Measurements from ENCODE around the gene DLX1.
"Not testable (repeated sequence)": the region's sequence is repeated elsewhere in the genome, so short reads cannot be mapped to it uniquely, and the experiment has no call there.

Gene DLX1

DNA sequence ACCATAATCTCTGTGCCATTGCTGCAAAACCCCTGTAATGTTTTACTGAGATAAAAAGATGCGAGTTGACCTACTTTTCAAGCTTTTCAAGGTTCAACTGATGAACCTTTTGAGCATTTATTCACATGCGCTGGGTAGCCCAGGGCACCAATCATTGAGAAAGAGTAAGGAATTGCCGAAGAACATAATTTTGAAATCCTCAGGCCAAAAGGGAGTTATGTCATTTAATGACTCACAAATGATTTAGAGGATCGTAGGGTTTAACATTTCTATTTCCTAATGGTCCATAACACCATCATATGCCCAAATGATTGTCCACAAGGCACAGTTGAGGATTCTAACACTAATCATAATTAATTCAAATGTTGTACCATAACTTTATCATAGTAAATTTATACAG is 20.2 kb upstream of the DLX1 start:
- no peak for DNase-seq (ENCODE audit: low spot score)

DNA sequence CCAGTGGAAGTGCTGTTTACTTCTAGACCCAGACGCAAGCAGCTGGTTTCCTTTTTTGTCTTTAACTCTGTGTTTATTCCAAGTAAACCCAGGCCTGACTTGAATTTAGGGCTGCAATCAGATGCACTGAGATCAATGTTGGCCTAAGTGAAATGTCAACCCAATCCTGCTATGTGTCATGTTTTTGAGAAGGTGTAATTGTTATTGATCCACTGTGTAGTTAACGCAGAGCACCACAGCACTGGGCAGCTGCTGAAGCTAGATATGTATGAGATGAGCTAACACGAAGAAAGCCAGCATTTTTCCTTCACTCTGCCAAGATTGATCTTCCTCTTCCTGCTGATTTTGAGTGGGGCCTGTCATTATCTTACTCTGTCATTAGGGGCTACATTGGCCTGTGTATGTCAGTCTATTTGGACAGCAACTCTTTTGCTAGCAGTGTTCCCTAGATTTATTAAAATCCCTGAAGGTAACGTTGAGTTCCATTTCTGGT is 18.9 kb upstream of the DLX1 start:
- DNase-seq (ENCODE audit: low spot score): no peak

DNA sequence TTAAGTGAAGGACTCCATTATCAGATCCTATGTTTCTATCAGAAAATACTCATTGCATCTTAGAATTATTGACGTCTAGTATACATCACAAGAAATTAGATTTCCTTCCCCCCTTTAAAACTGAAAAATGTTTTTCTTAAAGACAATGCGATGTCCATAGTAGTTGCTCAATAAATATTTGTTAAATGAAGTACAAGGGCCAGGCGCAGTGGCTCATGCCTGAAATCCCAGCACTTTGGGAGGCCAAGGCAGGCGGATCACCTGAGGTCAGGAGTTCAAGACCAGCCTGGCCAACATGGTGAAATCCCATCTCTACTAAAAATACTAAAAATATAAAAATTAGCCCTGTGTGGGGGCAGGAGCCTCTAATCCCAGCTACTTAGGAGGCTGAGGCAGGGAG is 17.4 kb upstream of the DLX1 start:
- not testable (repeated sequence) for DNase-seq (ENCODE audit: low spot score)

DNA sequence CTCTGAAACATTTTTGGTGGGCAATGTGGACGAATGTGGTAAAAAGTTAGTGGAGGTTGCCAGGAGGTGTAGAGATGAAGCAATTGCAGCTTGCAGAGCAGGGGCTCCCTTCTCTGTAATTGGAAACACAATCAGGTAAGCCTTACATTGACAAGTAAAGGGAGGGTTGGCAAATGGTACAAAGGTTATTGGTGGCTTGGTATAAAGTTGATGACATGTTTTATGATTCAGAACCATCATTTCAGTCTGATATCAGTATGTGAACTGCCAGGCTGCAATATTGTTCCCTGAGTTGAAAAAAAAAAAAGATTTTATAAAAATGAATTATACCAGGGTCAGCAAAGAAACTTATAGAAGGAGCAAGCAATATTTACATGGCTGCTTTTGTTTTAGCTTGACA is 14.4 kb upstream of the DLX1 start:
- DNase-seq (ENCODE audit: low spot score): no peak

DNA sequence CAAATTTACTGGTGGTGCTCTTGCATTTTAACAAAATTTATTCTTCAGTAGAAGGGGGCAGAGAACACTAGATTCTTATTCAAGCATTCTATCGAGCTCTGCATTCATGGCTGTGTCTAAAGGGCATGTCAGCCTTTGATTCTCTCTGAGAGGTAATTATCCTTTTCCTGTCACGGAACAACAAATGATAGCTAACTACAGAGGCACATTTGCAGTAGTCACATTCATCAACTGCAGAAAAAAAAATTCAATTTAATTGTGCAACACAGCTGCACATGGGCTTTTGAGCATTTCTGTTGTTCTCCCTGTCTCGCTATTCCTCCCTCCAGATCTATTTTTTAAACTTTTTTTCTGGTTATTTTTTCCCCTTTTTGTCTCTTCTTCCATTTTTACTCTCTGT is 13.0 kb upstream of the DLX1 start:
- DNase-seq (ENCODE audit: low spot score): no peak

DNA sequence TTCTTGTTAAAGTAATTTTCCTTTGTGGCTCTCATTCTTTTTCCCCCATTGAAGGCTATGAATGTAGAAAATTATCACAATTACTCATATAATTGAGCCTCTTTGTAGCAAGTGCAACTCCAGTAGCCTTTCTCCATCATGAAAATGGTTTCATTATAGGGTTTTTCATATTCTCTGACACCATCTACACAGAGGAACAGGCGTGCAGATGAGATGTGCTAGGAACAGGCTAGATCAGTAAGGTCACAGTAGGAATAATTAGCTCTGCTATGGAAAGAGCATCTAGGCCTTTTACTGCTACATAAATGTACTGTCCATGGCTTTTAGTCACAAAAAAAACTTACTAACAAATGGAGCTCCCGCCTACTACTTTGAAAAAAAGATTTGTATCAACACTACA is 12.6 kb upstream of the DLX1 start:
- DNase-seq (ENCODE audit: low spot score): no peak

DNA sequence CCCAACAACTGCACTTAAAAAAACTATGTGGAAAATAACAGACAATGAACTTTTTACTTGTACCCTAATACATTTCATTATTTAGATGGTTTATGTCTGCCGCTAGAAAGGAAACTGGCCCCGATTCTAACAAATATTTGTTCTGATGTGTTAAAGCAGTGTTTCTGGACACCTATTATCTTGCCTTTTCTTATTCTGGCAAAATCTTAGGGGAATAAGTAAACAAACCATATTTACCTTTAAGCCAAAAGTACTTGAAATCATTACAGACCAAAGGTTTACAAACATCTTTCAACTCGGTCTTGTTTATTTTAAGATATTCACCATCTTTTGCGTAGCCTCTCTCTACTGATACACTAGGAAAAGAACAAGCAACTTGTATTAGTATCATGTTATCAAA is 11.8 kb upstream of the DLX1 start:
- DNase-seq (ENCODE audit: low spot score): no peak

DNA sequence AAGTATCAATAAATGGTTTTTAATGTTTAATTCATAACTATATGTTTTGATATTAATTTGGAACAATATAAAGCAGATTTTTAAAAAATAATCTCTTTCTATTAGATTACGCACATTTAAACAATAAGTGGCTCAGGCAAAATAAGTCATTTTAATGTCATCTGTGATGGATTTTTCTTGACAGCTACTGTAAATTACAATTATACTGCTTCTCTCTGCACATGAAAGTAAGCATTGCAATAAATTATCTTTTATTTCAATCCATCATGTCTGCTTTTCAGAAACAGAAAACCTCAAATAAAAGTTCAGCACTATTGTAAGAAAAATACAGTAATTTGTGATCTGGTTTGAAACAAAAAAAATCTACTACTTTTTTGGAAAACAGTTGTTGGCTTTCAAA is 11.1 kb upstream of the DLX1 start:
- DNase-seq (ENCODE audit: low spot score): no peak

DNA sequence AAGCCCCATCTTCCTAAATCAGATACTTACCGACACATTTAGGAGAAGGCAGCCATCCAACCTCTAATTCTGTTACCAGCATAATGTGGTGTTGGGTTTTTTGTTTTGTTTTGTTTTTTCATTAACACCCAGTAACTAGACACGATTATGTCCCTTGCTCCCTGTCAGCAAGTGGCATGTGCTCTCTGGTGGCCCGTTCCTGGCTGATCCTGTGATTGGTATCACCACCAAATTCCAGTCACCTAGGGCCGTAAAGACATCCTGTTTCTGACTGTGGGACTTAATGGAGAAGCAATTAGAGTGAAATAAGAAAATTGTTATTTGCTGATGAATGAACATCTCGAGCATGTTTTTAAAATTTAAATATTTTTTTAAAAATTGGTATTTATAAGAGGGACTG is 5.9 kb upstream of the DLX1 start:
- DNase-seq (ENCODE audit: low spot score): no peak

DNA sequence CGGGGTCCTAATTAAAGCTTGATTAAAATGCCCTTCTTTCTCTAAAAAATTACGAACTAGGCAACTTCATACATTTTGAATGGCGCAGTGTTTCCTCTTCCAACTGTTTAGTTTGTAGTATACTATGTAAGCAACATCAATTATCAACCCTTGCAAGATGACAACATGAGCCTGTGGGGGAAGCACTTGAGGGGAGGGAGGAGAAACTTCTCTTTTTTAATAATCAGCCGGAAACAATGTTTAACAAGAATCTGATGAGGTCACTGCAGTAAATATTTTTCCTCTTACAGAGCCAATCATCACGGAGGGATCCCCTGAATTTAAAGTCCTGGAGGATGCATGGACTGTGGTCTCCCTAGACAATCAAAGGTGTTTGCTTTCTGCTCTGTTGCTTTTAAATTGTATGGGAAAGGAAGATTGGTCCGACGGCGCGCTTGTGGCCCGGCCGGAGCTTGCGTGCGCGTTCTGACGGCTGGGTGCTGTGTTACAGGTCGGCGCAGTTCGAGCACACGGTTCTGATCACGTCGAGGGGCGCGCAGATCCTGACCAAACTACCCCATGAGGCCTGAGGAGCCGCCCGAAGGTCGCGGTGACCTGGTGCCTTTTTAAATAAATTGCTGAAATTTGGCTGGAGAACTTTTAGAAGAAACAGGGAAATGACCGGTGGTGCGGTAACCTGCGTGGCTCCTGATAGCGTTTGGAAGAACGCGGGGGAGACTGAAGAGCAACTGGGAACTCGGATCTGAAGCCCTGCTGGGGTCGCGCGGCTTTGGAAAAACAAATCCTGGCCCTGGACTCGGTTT is 5.3 kb upstream of the DLX1 start:
- DNase-seq (ENCODE audit: low spot score): no peak

DNA sequence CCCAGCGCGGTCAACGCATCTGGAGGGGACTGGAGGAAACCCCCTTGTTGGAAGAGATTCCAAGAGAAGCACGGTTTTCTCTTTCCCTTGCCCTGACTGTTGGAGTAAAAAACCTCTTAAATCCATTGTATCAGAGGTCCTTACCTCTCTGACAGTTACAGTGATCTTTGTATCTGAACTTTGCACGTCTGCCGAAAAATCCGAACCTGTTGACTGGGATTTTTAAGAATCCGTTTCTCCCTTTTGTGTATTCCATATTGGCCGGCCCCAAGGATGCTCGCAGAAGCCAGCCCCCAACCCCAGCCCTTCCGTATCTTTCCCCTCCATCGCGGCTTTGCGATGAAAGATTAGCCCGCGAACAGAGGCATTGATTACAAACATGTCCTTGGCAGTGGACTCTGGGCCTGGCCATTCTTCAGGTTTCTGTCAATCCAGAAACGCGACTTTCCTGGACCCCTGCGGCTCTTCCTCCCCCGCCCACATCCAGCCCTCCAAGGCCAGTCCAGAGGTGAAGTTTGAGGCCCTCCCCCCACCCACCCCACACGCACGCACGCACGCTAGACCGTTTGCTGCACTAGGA is 4.6 kb upstream of the DLX1 start:
- DNase-seq (ENCODE audit: low spot score): no peak

DNA sequence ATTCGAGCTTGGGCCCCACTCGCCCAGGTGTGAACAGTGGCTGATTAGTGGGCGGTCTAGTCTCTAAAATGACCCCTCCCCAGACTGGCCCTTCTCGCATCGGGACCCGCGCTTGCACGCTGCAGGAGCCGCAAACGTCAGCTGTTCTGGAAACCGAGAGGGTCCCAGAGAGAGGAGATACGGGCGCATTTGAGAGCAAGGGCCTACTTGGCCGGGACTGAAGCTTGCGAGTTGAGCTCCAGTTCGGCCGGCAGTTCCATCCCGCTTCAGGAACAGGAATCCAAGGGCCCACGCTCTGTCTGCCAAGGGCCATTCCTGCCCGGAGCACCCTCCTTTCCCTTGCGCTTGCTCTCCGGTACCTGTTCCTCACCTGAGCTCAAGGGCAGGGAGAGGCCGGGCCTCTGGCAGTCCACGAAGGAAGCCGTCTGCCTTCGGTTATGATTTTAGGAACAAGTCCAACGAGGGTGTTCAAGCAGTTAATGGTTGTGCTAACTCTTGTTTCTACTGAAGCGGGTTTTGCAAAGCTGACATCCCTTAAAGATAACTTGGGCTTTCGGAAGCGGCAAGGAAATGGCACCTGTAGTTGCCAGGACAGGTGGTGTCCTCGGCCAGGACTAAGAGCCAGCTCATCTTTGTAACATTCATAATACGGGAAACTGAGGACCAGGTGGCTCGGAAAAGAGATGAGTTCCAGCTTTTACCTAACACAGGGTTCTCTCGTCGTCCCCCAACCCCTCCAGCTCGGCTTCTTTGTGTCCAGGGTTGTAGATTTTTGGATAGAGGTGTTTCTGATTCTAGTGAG is 3.9 kb upstream of the DLX1 start:
- DNase-seq (ENCODE audit: low spot score): no peak

DNA sequence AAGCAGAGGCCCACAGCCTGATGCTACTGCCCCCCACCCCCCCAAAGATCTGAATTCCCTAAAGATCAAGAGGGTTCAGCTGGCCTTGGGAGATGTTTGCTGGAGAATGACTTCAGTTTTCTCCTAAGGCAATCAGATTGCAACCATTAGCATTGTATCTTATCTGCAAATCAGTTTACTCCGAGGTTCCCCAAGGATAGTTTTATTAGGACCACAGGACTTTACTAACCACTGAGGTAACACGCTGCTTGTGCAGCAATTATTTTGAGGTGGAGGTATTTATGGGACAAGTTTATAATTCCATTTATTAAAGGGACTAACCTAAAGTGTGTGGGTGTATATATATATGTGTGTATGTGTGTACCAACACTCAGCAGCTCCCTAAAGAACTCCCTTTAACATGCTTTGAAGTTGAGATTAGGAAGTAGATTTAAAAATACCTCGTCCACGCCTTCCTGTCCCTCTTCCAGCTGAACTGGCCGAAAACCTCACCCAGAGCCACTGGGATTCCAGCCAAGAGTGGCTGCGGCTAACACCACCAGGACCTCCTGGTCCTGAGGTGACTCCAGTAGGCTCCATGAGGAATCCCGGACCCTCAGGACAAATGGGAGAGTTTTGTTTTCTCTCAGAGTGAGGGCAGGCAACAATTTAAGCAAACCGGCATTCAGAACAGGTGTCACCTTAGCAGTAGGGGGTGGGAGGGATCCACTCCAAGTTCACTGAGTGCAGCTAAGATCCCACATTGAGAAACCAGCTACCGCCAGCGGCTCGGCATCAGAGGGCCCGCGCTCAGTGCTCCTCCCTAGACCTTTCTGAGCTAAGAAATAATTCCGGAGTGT is 3.0 kb upstream of the DLX1 start:
- no peak for DNase-seq (ENCODE audit: low spot score)

DNA sequence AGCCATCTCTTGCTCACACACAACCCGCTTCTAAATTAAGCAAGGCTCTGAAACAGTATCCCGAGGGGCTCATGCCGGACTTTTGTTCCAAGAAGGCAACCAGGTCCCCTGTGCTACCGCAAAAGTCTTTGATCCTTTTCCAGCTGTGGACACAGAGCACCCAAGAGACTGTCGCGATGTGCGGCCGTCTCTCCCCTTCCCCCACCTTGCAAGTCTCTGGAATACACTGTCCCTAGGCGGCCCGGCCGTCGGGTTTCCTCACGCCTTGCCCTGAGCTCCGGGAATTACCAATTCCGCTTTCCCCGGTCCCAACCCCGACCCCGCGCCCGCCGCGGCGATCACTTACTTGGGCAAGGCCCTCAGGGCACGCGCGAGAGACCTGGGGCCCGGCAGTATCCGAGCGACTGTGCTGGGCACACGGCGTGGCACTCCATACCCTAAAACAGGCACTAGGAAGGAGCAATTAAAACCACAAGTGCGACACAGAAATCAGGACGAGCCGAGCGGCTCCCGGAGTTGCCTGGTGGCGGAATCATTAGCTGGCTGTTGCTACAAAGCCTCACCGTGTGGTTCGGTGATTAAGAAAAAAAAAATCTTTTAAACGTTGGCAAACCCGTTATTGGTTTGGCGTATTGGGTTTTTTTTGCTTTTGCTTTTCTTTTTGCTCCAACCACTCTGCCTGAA is 2.2 kb upstream of the DLX1 start:
- DNase-seq (ENCODE audit: low spot score): peak; percentile 28

DNA sequence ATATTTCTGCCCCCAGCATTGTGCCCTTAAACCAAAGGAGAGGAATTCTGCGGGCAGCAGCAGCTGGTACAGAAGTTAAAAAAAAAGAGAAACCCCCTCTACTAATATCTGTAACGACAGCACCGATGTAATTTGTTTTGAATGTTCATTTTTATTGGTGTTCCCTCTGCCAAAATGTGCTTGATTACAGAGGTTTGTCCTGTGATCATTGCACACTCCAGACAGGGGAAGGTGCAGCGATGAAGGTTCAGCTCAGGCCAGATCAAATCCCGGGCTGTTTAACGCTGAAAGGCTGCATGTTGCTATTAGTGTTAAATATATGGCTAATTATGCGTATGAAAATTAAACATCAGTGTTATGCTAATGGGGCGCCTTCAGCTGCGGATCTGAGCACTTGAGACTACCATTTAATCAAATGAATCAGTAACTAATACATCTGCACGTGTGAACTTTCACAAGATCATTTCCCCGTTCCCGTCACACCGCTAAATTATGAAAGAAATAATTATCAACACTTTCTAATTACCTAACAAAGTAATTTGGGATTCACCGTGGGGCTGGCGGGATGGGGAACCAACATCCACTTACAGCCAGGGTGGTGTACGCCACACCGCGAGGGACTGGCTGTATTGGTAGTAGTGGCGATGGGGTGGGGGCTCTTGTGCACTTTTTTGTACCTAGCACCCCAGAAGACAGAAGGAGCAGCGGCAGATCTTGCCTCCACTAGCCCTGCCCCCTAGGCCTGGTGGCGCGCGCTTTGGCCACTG is 1.5 kb upstream of the DLX1 start:
- no peak for DNase-seq (ENCODE audit: low spot score)

DNA sequence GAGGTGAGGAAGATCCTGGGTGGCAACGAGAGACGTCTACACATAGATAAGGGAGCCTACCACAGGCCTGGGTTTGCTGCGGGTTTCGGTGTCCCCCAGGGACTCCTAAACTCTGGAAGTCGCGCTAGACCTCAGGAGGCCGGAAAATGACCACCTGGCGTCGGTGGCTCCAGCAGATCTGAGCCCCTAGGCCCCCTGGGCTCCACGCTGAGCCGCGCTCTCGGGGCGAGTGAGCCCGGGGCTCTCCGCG is 987 bp upstream of the DLX1 start:
- DNase-seq (ENCODE audit: low spot score): no peak

DNA sequence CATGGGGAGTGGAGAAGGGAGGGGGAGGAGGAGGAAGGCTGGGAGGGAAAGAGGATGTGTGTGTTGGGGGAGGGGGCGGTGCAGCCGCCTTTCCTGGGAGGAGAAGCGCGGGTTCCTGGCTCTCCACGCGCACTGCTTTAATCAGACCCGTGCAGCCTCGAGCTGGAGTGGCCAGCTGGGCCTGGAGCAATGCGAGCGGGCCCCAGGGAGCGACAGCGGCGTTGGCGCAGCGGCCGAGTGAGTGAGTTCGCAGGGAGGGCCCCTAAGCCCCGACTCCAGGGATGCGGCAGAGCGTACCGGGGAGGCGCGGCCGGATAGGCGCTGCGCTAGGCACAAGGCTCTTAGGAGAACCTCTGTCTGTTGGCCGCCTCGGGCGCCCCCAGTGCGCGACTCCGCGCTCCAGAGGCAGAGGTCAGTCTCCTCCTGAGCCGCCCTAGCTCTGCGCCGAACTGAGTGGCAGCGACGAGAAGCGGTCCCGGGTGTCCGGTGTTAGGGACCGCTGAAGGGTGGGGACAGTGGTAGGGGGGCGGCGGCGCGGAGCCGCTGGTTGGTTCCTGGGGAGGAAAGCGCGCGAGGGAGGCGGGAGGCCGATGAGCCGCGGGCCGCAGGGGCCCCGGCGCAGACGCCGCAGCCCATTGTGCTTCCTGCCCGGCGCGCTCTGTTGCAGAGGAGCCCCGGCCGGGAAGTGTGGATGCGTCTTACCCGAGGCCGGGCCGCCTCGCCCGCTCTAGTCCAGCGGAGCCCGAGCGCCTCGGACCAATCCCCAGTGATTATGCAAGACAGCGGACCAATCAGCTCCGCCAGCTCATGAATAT is 455 bp upstream of the DLX1 start:
- DNase-seq (ENCODE audit: low spot score): peak; percentile 97

DNA sequence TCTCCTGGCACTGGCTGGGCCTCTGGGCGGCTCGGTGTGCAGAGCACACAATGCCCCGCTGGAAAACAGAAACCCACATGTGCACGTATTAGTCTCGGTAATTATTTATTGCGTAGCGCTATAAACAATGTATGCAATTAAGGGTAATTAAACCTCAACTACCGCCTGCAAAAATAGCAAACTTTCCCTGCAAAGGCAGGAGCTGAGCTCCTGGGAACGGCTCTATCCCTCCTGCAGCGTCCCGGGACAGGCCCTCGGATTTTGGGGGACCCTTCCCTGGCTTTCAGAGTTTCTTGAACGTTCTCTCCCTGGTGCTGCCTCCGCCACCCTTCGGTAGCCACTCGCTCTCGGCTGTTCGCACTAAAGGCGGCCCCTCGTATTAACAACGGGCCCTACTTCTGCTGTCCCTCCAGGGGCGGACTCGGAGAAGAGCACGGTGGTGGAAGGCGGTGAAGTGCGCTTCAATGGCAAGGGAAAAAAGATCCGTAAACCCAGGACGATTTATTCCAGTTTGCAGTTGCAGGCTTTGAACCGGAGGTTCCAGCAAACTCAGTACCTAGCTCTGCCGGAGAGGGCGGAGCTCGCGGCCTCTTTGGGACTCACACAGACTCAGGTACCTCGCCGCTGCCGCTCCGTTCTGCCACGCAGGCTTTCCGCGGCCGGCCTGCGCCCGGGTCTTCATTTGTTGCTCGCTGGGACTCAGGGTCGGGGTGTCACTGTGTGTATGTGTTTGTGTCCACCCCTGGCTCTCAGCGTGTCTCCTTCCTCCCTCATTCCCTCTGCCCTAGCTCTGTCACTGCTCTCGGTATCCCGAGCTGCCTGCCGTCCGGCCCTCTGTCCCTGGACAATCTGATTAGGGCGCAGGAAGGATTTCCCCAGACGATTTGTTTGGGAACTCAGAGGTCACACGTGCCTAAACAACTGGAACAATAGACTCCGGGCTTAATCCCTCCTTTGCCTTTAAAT is 1.2 kb downstream of the DLX1 start:
- no peak for DNase-seq (ENCODE audit: low spot score)

DNA sequence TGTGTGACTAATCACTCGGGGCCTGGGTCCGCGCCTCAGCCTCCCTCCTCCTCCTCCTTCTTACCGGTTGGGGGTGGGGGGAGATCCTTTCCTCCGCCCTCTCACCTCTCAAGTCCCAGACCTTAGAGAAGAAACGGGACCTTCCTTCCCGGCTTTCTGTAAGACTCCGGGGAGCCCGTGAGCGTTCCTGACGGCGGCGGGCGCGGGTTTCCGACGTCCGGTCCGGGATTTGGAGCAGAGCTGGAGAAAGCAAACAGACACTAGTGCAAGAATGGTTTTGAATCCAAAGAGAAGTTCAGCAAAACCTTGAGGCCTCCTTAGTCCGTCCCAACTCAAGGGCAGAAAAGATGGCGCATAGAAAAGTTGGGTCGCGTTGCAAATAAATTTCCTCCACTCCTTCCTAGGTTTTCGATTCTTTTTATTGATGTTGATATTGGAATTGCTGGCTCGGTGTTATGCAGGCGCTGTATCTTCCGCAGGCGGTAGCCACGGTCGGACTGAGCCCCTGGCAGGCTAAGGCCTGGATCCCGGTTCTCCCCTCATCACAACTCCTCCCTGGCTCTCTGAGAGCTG is 2.0 kb downstream of the DLX1 start:
- DNase-seq (ENCODE audit: low spot score): no peak

All from AG08395 (cell line).